Activated naive CD4-positive, alpha-beta T cell treated with anti-CD3 and anti-CD28 coated beads, Interleukin-2, amount 50 U/mL, for 16 hours (primary cell): ENCODE data around the gene ZNF134.

ENCODE experiments used
- DNase-seq: peaks from one replicate; pipeline ENCODE4 v3.0.0-alpha.2; 2020

The ZNF134 gene

DNA sequence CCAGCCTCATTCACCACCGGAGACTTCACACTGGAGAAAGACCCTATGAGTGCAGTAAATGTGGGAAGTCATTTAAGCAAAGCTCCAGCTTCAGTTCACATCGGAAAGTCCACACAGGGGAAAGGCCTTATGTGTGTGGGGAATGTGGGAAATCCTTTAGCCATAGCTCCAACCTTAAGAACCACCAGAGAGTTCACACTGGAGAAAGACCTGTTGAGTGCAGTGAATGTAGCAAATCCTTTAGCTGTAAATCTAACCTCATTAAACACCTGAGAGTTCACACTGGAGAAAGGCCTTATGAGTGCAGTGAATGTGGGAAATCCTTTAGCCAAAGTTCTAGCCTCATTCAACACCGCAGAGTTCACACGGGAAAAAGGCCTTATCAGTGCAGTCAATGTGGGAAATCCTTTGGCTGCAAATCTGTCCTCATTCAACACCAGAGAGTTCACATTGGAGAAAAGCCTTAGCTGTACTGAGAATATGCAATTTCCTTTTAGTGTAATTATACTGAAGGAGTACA is 27.7 kb downstream of the ZNF134 start:
- DNase-seq, result no peak

GRCh38 chr19:57642396-57643046 is 28.5 kb downstream of the ZNF134 start:
- no peak for DNase-seq

- DNase-seq, result no peak
These were observed 29.7 kb downstream of the ZNF134 start for GRCh38 chr19:57643734-57644133.

DNA sequence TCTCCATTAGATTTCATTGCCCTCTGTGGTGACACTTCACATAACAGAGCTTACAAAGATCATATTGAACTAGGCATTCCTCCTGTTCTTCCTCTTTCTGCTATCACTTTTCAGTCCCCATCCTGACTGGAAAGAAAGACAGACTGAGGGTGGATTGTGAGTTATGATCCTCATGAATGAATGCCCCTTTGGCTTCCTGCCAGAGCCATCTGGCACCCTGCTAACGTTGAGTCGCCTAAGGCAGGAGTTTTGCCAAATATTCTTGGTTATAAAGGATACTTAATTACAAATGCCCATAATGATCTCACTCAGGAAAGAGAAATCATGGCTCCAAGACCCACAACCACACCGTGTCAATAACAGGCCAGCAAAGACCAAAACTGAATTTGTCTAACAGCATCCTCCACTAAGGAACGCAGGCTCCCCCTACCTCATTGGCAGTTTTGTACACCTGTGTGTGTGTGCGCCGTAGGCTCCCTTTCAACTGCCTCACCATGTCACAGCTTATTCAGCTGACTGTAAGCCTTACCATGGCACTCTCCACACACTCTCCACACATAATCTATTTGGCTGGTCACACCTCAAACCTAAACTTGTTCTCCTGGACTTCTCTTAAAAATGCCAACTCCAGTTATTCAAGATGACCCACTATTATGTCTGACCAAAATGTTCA is 34.4 kb downstream of the ZNF134 start:
- DNase-seq, result no peak

DNA sequence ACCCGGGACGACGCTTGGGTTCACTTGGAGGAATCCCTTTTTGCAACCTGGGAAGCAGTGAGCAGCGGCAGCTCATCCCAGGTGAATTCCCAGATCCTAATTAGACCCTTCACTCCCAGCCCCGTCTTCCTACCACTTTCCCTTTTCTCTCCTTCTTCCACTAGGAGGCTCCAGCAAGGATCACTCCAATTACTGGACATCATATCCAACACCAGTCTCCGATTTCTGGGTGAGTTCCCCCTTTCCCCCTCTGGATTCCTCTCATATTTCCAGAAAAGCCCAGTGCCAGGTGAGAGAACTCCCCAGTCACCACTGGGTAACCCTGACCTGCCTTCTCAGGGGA is 37.6 kb downstream of the ZNF134 start:
- no peak for DNase-seq

GRCh38 chr19:57653689-57654088 is 39.6 kb downstream of the ZNF134 start:
- DNase-seq, result no peak

GRCh38 chr19:57655443-57655842 is 41.4 kb downstream of the ZNF134 start:
- DNase-seq, result no peak

DNA sequence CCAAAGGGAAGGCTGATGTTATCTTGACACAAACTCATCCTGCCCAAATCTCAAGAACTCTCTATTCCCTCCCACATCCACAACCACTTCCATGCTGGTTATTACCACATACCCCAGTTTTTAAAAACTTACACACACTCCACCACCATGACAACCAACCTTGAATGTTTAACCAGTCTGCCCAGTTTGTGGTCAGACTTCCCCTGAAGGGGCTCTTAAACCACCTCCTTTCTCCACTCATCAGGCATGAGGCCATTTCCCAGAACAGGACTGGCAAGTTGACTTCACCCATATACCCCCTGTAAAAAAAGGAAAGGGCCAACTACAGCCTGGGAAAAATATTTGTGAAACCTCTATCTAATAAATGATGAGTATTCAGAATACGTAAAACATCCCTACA is 42.3 kb downstream of the ZNF134 start:
- no peak for DNase-seq

- DNase-seq, result no peak
These were observed 50.5 kb downstream of the ZNF134 start for GRCh38 chr19:57664269-57665127.

DNA sequence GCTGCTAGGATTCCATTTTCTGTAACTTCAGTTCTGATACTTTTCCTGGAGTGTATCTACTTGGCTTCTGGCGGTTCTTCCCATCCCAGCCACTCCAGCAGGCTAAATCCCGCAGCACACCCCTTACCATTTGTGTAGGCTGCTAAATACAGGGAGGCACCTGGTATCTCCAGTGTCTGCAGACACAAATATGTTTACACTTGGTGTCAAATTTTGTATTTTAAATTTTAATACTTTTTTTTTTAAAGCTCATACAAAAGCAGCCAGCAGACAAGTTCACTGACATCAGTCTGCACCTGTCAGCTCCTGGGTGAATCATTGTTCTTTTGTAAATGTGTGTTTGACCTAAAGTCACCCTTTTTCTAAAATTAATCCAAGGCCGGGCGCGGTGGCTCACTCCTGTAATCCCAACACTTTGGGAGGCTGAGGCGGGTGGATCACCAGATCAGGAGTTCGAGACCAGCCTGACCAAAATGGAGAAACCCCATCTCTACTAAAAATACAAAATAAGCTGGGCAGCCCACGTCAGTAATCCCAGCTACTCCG is 51.3 kb downstream of the ZNF134 start:
- DNase-seq, result no peak

- no peak for DNase-seq
These were observed 53.2 kb downstream of the ZNF134 start for GRCh38 chr19:57667228-57667627.

DNA sequence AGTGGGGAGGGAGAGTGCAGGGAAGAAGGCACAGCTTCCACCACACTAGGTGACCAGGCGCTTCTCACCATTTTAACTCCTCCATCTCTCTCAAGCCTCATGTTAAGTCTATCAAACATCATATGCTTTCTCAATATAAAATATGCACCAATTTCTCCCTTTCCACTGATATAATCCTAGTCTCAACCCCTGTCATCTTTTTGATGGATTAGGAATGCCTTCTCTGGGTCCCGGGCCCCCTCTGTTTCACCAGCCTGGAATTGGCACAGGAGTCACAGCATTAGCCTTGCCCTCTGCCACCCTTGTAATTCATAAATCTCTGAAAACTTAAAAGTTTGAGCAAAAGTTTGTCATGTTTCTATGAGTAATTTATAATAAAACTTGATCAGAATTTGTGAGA is 54.6 kb downstream of the ZNF134 start, which contains the start of gene ZSCAN4:
Gene ZSCAN4 (plus strand): TSS at position 301 of the 400 bp plus-strand sequence. CDS start 7,211 bp downstream, outside the sequence.
- DNase-seq, result no peak

- no peak for DNase-seq
These were observed 57.3 kb downstream of the ZNF134 start for GRCh38 chr19:57671124-57671895.

DNA sequence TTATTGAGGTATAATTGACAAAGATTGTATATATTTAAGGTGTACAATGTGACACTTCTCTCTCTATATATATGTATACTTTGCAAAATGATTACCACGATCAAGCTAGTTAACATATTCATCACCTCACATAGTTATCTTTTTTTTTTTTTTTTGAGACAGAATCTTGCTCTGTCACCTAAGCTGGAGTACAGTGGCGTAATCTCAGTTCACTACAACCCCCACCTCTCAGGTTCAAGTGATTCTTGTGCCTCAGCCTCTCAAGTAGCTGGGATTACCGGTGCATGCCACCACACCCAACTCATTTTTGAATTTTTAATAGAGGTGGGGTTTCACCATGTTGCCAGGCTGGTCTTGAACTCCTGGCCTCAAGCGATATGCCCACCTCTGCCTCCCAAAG is 58.4 kb downstream of the ZNF134 start:
- no peak for DNase-seq
